ENCODE measurements around the gene DDIT4. TPM values are rescaled to one million over a fixed set of nuclear protein-coding genes. Genes with fewer than 3 reads are reported as not detected.
A peak's percentile ranks its signal among the peaks of the same experiment; 100 is the strongest.

DDIT4 gene
- total and polyA plus RNA-seq, 9 of the 15 experiments (the other 6 are each of a cell fraction or from before 2014, with no cell fraction given): 8.2 to 675 (median 159) TPM

DNA sequence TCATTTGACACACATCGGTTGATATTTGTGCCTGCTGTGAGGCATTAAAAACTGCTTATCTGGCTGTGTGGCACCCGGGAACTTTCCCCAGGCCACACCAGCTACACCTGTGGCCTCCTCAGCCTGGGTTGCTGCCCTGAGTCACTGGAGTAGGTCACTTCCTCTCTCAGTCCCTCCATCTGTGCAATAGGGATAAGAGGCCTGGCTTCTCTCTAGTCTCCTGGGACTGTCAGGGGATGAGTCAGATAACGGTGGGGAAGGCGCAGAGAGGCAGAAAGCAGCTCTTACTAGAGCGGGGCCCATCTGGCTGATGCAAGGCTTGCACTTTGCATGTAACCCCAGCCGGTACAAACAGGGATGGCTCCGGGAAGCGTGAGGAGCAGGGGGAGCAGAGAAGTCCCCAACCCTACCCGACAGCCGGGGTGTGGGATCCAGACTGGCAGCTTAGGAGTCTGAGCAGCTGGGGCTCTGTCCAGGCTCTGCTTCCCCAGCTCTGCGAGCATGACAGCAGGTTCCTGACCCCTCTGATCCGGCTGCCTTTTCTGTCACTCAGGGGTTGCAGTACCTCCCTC is 47.0 kb downstream of the DDIT4 start (continued):
- no peak for TF ChIP-seq THRAP3 (IDR thresholded peaks at IDR 0.05; ENCODE audit: borderline replicate concordance)
- 0 out of 2 replicates have a peak, but pooled peaks have one; percentile 48 for TF ChIP-seq NFXL1 (CRISPR knock-in tag; IDR thresholded peaks at IDR 0.05)
- no peak; the same call in 1 of the 2 replicates for TF ChIP-seq MYBL2 (IDR thresholded peaks at IDR 0.05; ENCODE audit: low read depth)
- no peak for TF ChIP-seq MYBL2 (CRISPR knock-in tag; IDR thresholded peaks at IDR 0.05; ENCODE audit: borderline replicate concordance)
- no peak for TF ChIP-seq NFATC3 (IDR thresholded peaks at IDR 0.05)
- TF ChIP-seq BMI1 (IDR thresholded peaks at IDR 0.05; ENCODE audit: low read length): no peak
- no peak for TF ChIP-seq RFX5 (IDR thresholded peaks at IDR 0.05; ENCODE audit: low read depth, low read length)
- peak; percentile 67; the same call in 1 of the 2 replicates for TF ChIP-seq KLF6 (CRISPR knock-in tag; IDR thresholded peaks at IDR 0.05; ENCODE audit: borderline replicate concordance)
- TF ChIP-seq, protein P1, sequence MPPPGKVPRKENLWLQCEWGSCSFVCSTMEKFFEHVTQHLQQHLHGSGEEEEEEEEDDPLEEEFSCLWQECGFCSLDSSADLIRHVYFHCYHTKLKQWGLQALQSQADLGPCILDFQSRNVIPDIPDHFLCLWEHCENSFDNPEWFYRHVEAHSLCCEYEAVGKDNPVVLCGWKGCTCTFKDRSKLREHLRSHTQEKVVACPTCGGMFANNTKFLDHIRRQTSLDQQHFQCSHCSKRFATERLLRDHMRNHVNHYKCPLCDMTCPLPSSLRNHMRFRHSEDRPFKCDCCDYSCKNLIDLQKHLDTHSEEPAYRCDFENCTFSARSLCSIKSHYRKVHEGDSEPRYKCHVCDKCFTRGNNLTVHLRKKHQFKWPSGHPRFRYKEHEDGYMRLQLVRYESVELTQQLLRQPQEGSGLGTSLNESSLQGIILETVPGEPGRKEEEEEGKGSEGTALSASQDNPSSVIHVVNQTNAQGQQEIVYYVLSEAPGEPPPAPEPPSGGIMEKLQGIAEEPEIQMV (tag; conservative IDR thresholded peaks at IDR 0.05; ENCODE audit: low read depth): peak; percentile 51; the same call in 1 of the 2 replicates
- peak; percentile 100 for TF ChIP-seq SPI1 (IDR thresholded peaks at IDR 0.05; ENCODE audit: borderline replicate concordance, low read depth, low read length)
- peak; percentile 54 to 89; a peak in 3 of 4 replicates for TF ChIP-seq TEAD1 (CRISPR knock-in tag; IDR thresholded peaks at IDR 0.05)
- peak; percentile 73 for TF ChIP-seq ZNF239 (CRISPR knock-in tag; IDR thresholded peaks at IDR 0.05)
- no peak for TF ChIP-seq ZC3H11A (IDR thresholded peaks at IDR 0.05; ENCODE audit: low read depth, low read length)
- TF ChIP-seq ZNF780A (CRISPR knock-in tag; IDR thresholded peaks at IDR 0.05): no peak
- TF ChIP-seq ZNF165 (CRISPR knock-in tag; IDR thresholded peaks at IDR 0.05; ENCODE audit: borderline replicate concordance): no peak
- TF ChIP-seq, protein P2, sequence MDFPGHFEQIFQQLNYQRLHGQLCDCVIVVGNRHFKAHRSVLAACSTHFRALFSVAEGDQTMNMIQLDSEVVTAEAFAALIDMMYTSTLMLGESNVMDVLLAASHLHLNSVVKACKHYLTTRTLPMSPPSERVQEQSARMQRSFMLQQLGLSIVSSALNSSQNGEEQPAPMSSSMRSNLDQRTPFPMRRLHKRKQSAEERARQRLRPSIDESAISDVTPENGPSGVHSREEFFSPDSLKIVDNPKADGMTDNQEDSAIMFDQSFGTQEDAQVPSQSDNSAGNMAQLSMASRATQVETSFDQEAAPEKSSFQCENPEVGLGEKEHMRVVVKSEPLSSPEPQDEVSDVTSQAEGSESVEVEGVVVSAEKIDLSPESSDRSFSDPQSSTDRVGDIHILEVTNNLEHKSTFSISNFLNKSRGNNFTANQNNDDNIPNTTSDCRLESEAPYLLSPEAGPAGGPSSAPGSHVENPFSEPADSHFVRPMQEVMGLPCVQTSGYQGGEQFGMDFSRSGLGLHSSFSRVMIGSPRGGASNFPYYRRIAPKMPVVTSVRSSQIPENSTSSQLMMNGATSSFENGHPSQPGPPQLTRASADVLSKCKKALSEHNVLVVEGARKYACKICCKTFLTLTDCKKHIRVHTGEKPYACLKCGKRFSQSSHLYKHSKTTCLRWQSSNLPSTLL (IDR thresholded peaks at IDR 0.05): no peak
- peak in 2 of 3 experiments; percentile 59 to 69 for TF ChIP-seq YY1 (IDR thresholded peaks at IDR 0.05; ENCODE audit: borderline replicate concordance in 1 of 3, control insufficient read depth in 1 of 3, extremely low read depth in 1 of 3, insufficient read depth in 3 of 3, insufficient read length in 1 of 3, insufficient replicate concordance in 2 of 3, low read depth in 1 of 3, low read length in 2 of 3)
- no peak for TF ChIP-seq ZNF717 (CRISPR knock-in tag; IDR thresholded peaks at IDR 0.05)
- TF ChIP-seq, protein P3, sequence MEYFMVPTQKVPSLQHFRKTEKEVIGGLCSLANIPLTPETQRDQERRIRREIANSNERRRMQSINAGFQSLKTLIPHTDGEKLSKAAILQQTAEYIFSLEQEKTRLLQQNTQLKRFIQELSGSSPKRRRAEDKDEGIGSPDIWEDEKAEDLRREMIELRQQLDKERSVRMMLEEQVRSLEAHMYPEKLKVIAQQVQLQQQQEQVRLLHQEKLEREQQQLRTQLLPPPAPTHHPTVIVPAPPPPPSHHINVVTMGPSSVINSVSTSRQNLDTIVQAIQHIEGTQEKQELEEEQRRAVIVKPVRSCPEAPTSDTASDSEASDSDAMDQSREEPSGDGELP (CRISPR knock-in tag; IDR thresholded peaks at IDR 0.05; ENCODE audit: borderline replicate concordance): peak; percentile 97
